OCI-LY3 (cell line): ENCODE data around the gene OVOL2.

Experiments used
- EZH2phosphoT487 ChIP-seq: fragments of 200-600 bp; shearing (Covaris generic); IDR thresholded peaks from 2 replicates; pipeline ENCODE4 v1.6.1; 2018; ENCODE audit warnings: antibody characterized with exemption, mixed run types, low read depth
- TF ChIP-seq, protein P1 (sequence below): fragments of 200-600, 300-600 bp; sonication (generic); IDR thresholded peaks from 2 replicates; pipeline ENCODE4 v1.5.1; 2014; ENCODE audit warnings: antibody characterized with exemption, low read length, low read depth

DNA sequence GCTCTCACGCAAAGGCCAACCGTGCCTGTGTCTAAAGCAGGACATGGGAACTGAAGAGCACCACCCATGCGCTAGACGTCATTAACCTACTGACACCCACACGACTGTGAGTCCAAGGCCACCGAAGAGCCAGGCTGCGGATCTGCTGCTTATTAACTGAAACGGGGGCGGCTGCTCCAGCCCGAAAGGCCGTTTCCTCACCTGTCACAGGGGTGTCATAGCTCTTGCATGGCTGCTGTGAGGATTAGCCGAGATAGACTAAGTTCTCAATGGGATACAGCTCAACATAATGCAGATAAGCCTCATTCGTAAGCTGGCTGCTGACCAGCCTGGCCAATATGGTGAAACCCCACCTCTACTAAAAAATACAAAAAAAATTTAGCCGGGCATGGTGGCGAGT, 26.7 kb downstream of the OVOL2 start:
- TF ChIP-seq, protein P1, sequence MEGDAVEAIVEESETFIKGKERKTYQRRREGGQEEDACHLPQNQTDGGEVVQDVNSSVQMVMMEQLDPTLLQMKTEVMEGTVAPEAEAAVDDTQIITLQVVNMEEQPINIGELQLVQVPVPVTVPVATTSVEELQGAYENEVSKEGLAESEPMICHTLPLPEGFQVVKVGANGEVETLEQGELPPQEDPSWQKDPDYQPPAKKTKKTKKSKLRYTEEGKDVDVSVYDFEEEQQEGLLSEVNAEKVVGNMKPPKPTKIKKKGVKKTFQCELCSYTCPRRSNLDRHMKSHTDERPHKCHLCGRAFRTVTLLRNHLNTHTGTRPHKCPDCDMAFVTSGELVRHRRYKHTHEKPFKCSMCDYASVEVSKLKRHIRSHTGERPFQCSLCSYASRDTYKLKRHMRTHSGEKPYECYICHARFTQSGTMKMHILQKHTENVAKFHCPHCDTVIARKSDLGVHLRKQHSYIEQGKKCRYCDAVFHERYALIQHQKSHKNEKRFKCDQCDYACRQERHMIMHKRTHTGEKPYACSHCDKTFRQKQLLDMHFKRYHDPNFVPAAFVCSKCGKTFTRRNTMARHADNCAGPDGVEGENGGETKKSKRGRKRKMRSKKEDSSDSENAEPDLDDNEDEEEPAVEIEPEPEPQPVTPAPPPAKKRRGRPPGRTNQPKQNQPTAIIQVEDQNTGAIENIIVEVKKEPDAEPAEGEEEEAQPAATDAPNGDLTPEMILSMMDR = no peak
- no peak for TF ChIP-seq EZH2phosphoT487
